ENCODE results near the gene ZNF507. TPM values are rescaled to one million over a fixed set of nuclear protein-coding genes. Genes with fewer than 3 reads are reported as not detected.

Gene ZNF507
- total and polyA plus RNA-seq, 2 of the 8 experiments (the other 6 are each of a cell fraction or from before 2014, with no cell fraction given), result 8.6 to 28.8 TPM

- peak; percentile 24 to 84; a peak in 2 of 4 replicates for TF ChIP-seq SIN3A (conservative IDR thresholded peaks at IDR 0.05 in 1 of 2, IDR thresholded peaks at IDR 0.05 in 1 of 2; ENCODE audit: low read depth in 1 of 2, low read length in 2 of 2)
- peak; percentile 65 for TF ChIP-seq KDM4A (IDR thresholded peaks at IDR 0.05; ENCODE audit: low read depth, low read length, severe bottlenecking)
- no peak for TF ChIP-seq CBX8 (IDR thresholded peaks at IDR 0.05; ENCODE audit: borderline replicate concordance, low read depth, low read length)
- TF ChIP-seq SP2 (IDR thresholded peaks at IDR 0.05; ENCODE audit: low read length), result no peak
- no peak for TF ChIP-seq TEAD4 (IDR thresholded peaks at IDR 0.05; ENCODE audit: low read depth, low read length)
- TF ChIP-seq EZH2 (IDR thresholded peaks at IDR 0.05; ENCODE audit: low read depth, low read length, severe bottlenecking), result no peak
- no peak for TF ChIP-seq HDAC6 (IDR thresholded peaks at IDR 0.05; ENCODE audit: low read depth, low read length)
- peak; percentile 70; the same call in 1 of the 2 replicates for TF ChIP-seq KDM1A (IDR thresholded peaks at IDR 0.05; ENCODE audit: borderline replicate concordance, low read length)
- TF ChIP-seq SUZ12 (IDR thresholded peaks at IDR 0.05; ENCODE audit: low read length), result no peak
- no peak for TF ChIP-seq ATF2 (IDR thresholded peaks at IDR 0.05; ENCODE audit: low read length)
- TF ChIP-seq CHD1 (IDR thresholded peaks at IDR 0.05; ENCODE audit: low read depth, low read length), result no peak
- TF ChIP-seq BRCA1 (IDR thresholded peaks at IDR 0.05; ENCODE audit: low read depth, low read length), result no peak
- no peak for TF ChIP-seq CTBP2 (IDR thresholded peaks at IDR 0.05; ENCODE audit: borderline replicate concordance, insufficient read depth, insufficient read length, low read length)
- peak in 1 of 2 experiments; percentile 57; a peak in 1 of 3 replicates for TF ChIP-seq EP300 (IDR thresholded peaks at IDR 0.05; ENCODE audit: borderline replicate concordance in 1 of 2, low read depth in 2 of 2, low read length in 2 of 2)
- TF ChIP-seq SIX5 (IDR thresholded peaks at IDR 0.05; ENCODE audit: low read depth, low read length), result no peak
- TF ChIP-seq NRF1 (IDR thresholded peaks at IDR 0.05; ENCODE audit: low read depth, low read length), result no peak
- TF ChIP-seq NANOG (IDR thresholded peaks at IDR 0.05; ENCODE audit: insufficient read depth, low read depth, low read length, poor library complexity, severe bottlenecking), result no peak
- TF ChIP-seq CREB1 (IDR thresholded peaks at IDR 0.05), result no peak
- no peak for TF ChIP-seq BCL11A (IDR thresholded peaks at IDR 0.05; ENCODE audit: low read depth in 2 of 2, low read length in 2 of 2)
- TF ChIP-seq CBX5 (IDR thresholded peaks at IDR 0.05; ENCODE audit: low read depth, low read length), result no peak
- peak; percentile 80 for TF ChIP-seq PHF8 (conservative IDR thresholded peaks at IDR 0.05; ENCODE audit: low read depth, low read length)
Observed at GRCh38 chr19:32345261-32346207, at the start of gene ZNF507 (continued).
